MCF 10A (cell line): Measurements from ENCODE around the gene LAP3. TPM values are rescaled to one million over a fixed set of nuclear protein-coding genes. Genes with fewer than 3 reads are reported as not detected.

Experiments used
- BruUV-seq: library from RNA; stranded (reverse); fragments of 400-500 nt; replicated peaks from 2 replicates; lab custom pipeline; 2021; lab: Mats Ljungman, UMichigan
- CTCF ChIA-PET: fragments of 300-600 bp; sonication (Branson Sonifier 250); formaldehyde crosslinking; extraction: SDS; loops from one replicate; lab custom pipeline; 2021; ENCODE audit warnings: antibody characterized with exemption, inconsistent platforms; lab: Yijun Ruan, JAX
- POLR2A ChIA-PET: fragments of 300-600, 350-650 bp; sonication (Branson Sonifier 250); formaldehyde crosslinking; extraction: SDS; loops from one replicate; lab custom pipeline; 2020; ENCODE audit warnings: antibody characterized with exemption, inconsistent platforms; lab: Yijun Ruan, JAX
- DNase-seq: peaks from one replicate; pipeline ENCODE4 v3.0.0-alpha.2; 2018; ENCODE audit not compliant: unreplicated experiment
- H3K27ac Mint-ChIP-seq: one replicate; pipeline ENCODE4 v1.8.0; 2022; ENCODE audit warnings: mild to moderate bottlenecking, low read depth, mixed read lengths; ENCODE audit not compliant: unreplicated experiment
- H3K27me3 Mint-ChIP-seq: one replicate; pipeline ENCODE4 v1.8.0; 2022; ENCODE audit warnings: mixed read lengths; ENCODE audit not compliant: insufficient read depth, unreplicated experiment
- H3K36me3 Mint-ChIP-seq: one replicate; pipeline ENCODE4 v1.8.0; 2022; ENCODE audit warnings: mild to moderate bottlenecking, moderate library complexity, mixed read lengths; ENCODE audit not compliant: insufficient read depth, unreplicated experiment
- H3K4me1 Mint-ChIP-seq: one replicate; pipeline ENCODE4 v1.8.0; 2022; ENCODE audit warnings: mixed read lengths; ENCODE audit not compliant: insufficient read depth, unreplicated experiment
- H3K4me3 Mint-ChIP-seq: one replicate; pipeline ENCODE4 v1.8.0; 2022; ENCODE audit warnings: mild to moderate bottlenecking, moderate library complexity, mixed read lengths; ENCODE audit not compliant: unreplicated experiment
- H3K9me3 Mint-ChIP-seq: one replicate; pipeline ENCODE4 v1.8.0; 2022; ENCODE audit warnings: mixed read lengths; ENCODE audit not compliant: unreplicated experiment
- intact Hi-C: fragments of 100-400 bp; cut with micrococcal nuclease; formaldehyde crosslinking; loops from 2 replicates; pipeline ENCODE4 v1.14.1; 2022
- total RNA-seq: library from RNA; stranded (reverse); gene quantifications from 2 replicates; pipeline ENCODE4 v1.2.3, GENCODE V29; 2022
- TF ChIP-seq, protein P1 (sequence below): fragments of 200-600 bp; IDR thresholded peaks from one replicate; pipeline ENCODE4 v1.8.0; 2022; ENCODE audit warnings: antibody characterized with exemption, mild to moderate bottlenecking; ENCODE audit not compliant: unreplicated experiment

Gene LAP3
- total RNA-seq, 1 experiment from 2014 or later, result 45.0 TPM

DNA sequence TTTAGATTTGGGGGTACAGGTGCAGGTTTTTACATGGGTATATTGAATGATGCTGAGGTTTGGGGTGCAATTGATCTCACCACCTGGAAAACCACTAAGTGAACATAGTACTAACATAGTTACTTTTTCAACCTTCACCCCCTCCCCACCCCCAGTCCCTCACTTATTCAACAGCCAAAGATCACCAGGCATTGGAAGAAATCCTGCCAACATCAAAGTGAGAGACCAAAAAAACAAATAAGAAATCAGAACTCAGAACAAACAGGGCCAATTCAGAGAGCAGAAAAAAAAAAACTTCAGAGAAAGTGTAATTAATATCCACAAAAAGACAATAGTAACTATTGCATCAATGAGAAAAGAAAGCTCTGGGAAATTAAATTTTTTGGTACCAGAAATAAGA, 20.5 kb upstream of the LAP3 start:
- BruUV-seq, result no TSS peak
- Mint-ChIP-seq H3K27ac (no peak overlapping the region), H3K36me3 (peaks cover 6% of the 10 kb centered on the region), H3K4me1 (peaks cover 3% of the 10 kb centered on the region), H3K27me3 (no peaks in the 10 kb centered on the region), H3K9me3 (no peaks in the 10 kb centered on the region), H3K4me3 (no peak overlapping the region)
- TF ChIP-seq, protein P1, sequence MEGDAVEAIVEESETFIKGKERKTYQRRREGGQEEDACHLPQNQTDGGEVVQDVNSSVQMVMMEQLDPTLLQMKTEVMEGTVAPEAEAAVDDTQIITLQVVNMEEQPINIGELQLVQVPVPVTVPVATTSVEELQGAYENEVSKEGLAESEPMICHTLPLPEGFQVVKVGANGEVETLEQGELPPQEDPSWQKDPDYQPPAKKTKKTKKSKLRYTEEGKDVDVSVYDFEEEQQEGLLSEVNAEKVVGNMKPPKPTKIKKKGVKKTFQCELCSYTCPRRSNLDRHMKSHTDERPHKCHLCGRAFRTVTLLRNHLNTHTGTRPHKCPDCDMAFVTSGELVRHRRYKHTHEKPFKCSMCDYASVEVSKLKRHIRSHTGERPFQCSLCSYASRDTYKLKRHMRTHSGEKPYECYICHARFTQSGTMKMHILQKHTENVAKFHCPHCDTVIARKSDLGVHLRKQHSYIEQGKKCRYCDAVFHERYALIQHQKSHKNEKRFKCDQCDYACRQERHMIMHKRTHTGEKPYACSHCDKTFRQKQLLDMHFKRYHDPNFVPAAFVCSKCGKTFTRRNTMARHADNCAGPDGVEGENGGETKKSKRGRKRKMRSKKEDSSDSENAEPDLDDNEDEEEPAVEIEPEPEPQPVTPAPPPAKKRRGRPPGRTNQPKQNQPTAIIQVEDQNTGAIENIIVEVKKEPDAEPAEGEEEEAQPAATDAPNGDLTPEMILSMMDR, result no peak
- intact Hi-C loops, result no loop called here
- POLR2A ChIA-PET, result interaction anchor here (0.6 to 1.2 kb wide), 2 partner anchors 11 kb away, joined by 3 to 4 read pairs; no protein-coding TSS in a partner anchor
- CTCF ChIA-PET, result interaction anchor here (0.9 to 1.2 kb wide), 2 partner anchors 8 to 81 kb away, joined by 3 read pairs; no protein-coding TSS in a partner anchor
- no peak for DNase-seq

DNA sequence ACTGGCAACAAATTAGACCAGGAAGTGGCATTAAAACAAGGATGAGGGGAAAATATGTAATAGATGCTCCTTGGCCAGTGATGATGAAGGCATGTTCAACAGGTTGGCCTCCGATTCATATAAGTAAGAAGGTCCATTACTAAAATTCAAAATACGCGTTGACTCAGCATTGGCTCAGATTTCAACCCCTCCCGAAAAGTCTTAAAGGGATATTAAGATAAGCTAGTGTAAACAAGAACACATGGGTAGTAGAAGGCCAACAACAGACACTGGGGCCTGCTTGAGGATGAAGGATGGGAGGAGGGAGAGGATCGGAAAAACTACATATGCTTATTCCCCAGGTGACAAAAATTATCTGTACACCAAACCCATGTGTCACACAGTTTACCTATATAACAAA, 19.1 kb upstream of the LAP3 start:
- no TSS peak for BruUV-seq
- DNase-seq, result no peak
- Mint-ChIP-seq H3K4me1 (peaks cover 6% of the 10 kb centered on the region), H3K27me3 (no peaks in the 10 kb centered on the region), H3K4me3 (no peak overlapping the region), H3K36me3 (peaks cover 6% of the 10 kb centered on the region), H3K9me3 (no peaks in the 10 kb centered on the region), H3K27ac (no peak overlapping the region)
- TF ChIP-seq, protein P1, result no peak
- POLR2A ChIA-PET, result interaction anchor here (0.6 kb wide), 1 partner anchor 41 kb away, joined by 4 read pairs; no protein-coding TSS in a partner anchor
- CTCF ChIA-PET, result interaction anchor here (1.0 to 1.6 kb wide), 3 partner anchors 11 to 79 kb away, joined by 3 to 5 read pairs (median 3); no protein-coding TSS in a partner anchor
- intact Hi-C loops, result no loop called here

DNA sequence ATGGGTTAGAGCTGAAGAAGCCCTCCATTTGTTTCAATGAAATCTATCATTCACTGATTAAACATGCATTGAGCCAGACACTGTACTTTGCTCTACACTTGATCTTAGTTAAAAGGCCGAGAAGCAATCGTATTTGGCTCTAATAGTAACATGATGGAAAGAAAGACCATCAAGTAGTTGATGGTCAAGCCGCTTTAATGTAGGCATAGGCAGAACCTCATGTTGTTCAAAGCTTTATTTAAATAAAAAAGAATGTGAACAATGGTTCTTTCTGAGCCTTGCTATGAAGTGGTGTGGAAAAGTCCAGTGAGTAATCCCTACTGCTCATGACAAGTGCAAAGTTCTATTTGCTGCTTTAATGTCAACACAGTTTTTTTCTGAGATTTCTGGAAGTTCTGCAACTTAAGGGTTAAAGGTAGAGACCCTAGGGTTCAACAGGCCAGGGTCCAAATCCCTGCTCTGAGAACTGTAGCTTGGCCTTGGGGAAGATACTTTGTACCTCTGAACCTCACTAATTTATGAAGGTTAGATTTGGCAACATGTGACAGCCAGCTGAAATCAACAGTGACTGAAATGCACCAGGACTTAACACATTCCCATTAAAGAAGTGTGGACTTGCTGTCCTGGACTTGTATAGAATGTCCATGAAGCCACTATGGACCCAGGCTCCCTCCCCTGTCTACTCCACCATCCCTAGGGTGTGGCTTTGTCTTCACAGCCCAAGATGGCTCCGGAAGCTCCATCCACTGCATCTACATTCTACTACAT, 17.9 kb upstream of the LAP3 start:
- intact Hi-C loops, result no loop called here
- peaks cover 6% of the 10 kb centered on the region for H3K36me3 Mint-ChIP-seq

DNA sequence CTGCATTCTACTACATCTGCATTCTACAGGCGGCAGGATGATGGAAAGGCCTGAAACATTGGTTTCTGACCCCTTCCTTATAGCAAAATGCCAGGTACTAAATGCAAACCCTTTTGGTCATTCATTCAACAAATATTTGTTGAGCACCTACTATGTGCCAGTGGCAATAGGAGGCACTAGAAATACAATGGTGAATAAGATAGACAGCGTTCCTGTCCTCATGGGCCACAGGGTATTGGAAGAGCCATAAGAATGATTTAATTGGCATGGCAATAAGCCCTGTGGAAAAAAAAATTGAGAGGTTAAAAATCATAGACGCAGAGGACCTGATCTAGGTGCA, 17.3 kb upstream of the LAP3 start:
- ChIA-PET CTCF (interaction anchor here (0.6 kb wide), 1 partner anchor 1541 kb away, joined by 3 read pairs; no protein-coding TSS in a partner anchor), POLR2A (no interaction called here)
- Mint-ChIP-seq H3K36me3 (peaks cover 6% of the 10 kb centered on the region), H3K27ac (no peak overlapping the region), H3K9me3 (no peaks in the 10 kb centered on the region), H3K4me1 (peaks cover 6% of the 10 kb centered on the region), H3K27me3 (no peaks in the 10 kb centered on the region), H3K4me3 (no peak overlapping the region)
- BruUV-seq, result no TSS peak
- no peak for DNase-seq
- TF ChIP-seq, protein P1, result no peak
- intact Hi-C loops, result no loop called here

More for the DNA sequence above, 17.9 kb upstream of the LAP3 start:
- BruUV-seq, result no TSS peak
- no peaks in the 10 kb centered on the region for H3K9me3 Mint-ChIP-seq
- peaks cover 6% of the 10 kb centered on the region for H3K4me1 Mint-ChIP-seq
- TF ChIP-seq, protein P1, result no peak
- CTCF ChIA-PET, result interaction anchor here (0.6 to 1.6 kb wide), 3 partner anchors 10 to 950 kb away, joined by 3 to 5 read pairs (median 4); no protein-coding TSS in a partner anchor
- no peak for DNase-seq
- H3K27me3 Mint-ChIP-seq, result no peaks in the 10 kb centered on the region
- H3K4me3 Mint-ChIP-seq, result no peak overlapping the region
- H3K27ac Mint-ChIP-seq, result no peak overlapping the region
- POLR2A ChIA-PET, result no interaction called here
